Stimulated activated naive CD4-positive, alpha-beta T cell (primary cell): ENCODE data around the gene RHBDL3.

Experiments
- DNase-seq, 6 experiments: peaks; one replicate each; lab custom pipeline; 2025; lab: John Stamatoyannopoulos, UW

RHBDL3 gene

DNA sequence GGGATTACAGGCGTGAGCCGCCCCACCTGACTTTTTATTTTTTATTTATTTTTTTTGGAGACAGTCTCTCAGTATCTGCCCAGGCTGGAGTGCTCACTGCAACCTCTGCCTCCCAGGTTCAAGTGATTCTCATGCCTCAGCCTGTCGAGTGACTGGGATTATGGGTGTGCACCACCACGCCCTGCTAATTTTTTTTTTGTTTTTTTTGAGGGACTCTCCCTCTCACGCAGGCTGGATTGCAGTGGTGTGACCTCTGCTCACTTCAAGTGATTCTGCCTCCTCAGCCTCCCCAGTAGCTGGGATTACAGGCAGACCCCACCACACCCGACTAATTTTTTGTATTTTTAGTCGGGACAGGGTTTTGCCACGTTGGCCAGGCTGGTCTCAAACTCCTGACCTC lies 92.0 kb downstream of the RHBDL3 start:
- no peak for DNase-seq

DNA sequence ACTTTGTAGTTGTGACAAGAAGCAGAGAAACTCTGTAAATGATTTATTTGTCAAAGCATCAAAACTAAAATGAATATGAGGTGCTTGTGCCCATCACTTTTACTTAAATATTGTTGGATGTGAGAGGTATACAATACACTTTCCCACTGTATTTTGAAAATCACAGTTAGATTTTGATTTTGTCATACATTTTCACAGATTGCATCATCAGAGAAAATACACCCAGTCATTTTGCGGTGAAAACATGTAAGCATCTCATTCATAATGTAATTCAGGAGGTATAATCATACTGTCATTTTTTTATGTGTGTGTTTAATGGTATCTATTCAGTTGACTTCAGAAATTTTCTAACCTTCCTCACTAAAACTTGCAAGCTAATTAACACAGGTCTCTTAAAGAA lies 95.6 kb downstream of the RHBDL3 start:
- DNase-seq, result no peak

DNA sequence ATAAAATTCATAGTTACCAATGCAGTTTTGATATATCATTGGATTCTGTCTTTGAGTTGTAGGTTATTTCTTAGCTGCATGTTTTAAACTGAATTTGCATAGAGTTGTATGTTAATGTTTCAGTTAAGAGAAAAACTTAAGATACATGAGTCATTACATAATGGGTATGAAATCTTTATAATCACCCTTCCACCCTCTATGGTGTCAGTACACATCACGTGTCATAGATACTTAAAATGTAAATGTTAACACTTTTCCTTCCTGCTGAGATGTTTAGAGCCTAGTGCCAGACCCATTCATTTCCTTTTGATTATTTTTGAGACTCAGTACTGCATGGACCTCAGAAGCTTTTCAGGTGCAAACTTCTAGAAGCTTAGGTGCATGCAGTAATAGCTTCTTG lies 104.8 kb downstream of the RHBDL3 start:
- DNase-seq, result no peak
